CD14-positive monocyte (primary cell): ENCODE measurements around the gene PTGDS. TPM values are rescaled to one million over a fixed set of nuclear protein-coding genes. Genes with fewer than 3 reads are reported as not detected.

Source experiments
- DNase-seq, 3 donors: peaks; one replicate each; pipeline ENCODE4 v3.0.0-alpha.2; 2011 to 2022
- H2AFZ ChIP-seq: 2 replicates; pipeline ENCODE4 v1.6.0; 2012; ENCODE audit warnings: mild to moderate bottlenecking, low read depth, low read length, inconsistent platforms; ENCODE audit not compliant: insufficient read depth, poor library complexity, severe bottlenecking
- H3K27ac ChIP-seq, 2 donors: 1 replicate in 1 of 2; 2 replicates in 1 of 2; pipeline ENCODE4 v1.5.1; 2012 to 2013; ENCODE audit warnings: low read length in 2 of 2, control low read depth in 1 of 2, inconsistent platforms in 1 of 2, low read depth in 1 of 2, mild to moderate bottlenecking in 1 of 2
- H3K27me3 ChIP-seq, 2 donors: one replicate each; pipeline versions ENCODE4 v1.6.0 to v1.6.1; 2011 to 2013; ENCODE audit warnings: low read length in 2 of 2; ENCODE audit not compliant: control insufficient read depth in 2 of 2, insufficient read depth in 2 of 2
- H3K36me3 ChIP-seq, 2 donors: replicated peaks in 1 of 2; 1 replicate in 1 of 2; 2 replicates in 1 of 2; pipeline versions ENCODE4 v1.5.1 to v1.6.1; 2012 to 2013; ENCODE audit warnings: low read length in 2 of 2, control low read depth in 1 of 2, inconsistent platforms in 1 of 2, mild to moderate bottlenecking in 1 of 2; ENCODE audit not compliant: insufficient read depth in 2 of 2, control insufficient read depth in 1 of 2
- H3K4me1 ChIP-seq, 2 donors: 1 replicate in 1 of 2; 2 replicates in 1 of 2; pipeline versions ENCODE4 v1.5.1 to v1.6.1; 2012 to 2013; ENCODE audit warnings: low read length in 2 of 2, control low read depth in 1 of 2, inconsistent platforms in 1 of 2, mild to moderate bottlenecking in 1 of 2, moderate library complexity in 1 of 2; ENCODE audit not compliant: insufficient read depth in 2 of 2, control insufficient read depth in 1 of 2
- H3K4me2 ChIP-seq: replicated peaks from 2 replicates; pipeline ENCODE3; 2012; ENCODE audit warnings: low read length, moderate library complexity, mild to moderate bottlenecking; ENCODE audit not compliant: poor library complexity, severe bottlenecking; ENCODE audit errors: extremely low read depth
- H3K4me3 ChIP-seq, 3 experiments: fragments of 200-600 bp in 1 of 3; sonication (generic) in 1 of 3; replicated peaks in 1 of 3; 1 replicate in 2 of 3; 2 replicates in 1 of 3; pipeline ENCODE4 v1.5.1; 2011 to 2013; ENCODE audit warnings: low read length in 3 of 3, mild to moderate bottlenecking in 3 of 3, control low read depth in 2 of 3, low read depth in 2 of 3, inconsistent platforms in 1 of 3, moderate library complexity in 1 of 3
- H3K79me2 ChIP-seq: 2 replicates; pipeline ENCODE4 v1.6.0; 2012; ENCODE audit warnings: mild to moderate bottlenecking, control low read depth, inconsistent platforms, low read length, moderate library complexity; ENCODE audit not compliant: insufficient read depth
- H3K9ac ChIP-seq: 2 replicates; pipeline ENCODE4 v1.6.0; 2017; ENCODE audit warnings: low read length, mild to moderate bottlenecking; ENCODE audit not compliant: insufficient read depth, poor library complexity, severe bottlenecking
- H3K9me3 ChIP-seq, 2 donors: replicated peaks in 1 of 2; 1 replicate in 1 of 2; 2 replicates in 1 of 2; pipeline versions ENCODE4 v1.5.1 to v1.6.1; 2012 to 2013; ENCODE audit warnings: low read length in 2 of 2, control low read depth in 1 of 2; ENCODE audit not compliant: control insufficient read depth in 1 of 2, insufficient read depth in 1 of 2
- H4K20me1 ChIP-seq: 2 replicates; pipeline ENCODE4 v1.6.0; 2012; ENCODE audit warnings: mild to moderate bottlenecking, low read length, control low read depth, moderate library complexity; ENCODE audit not compliant: insufficient read depth
- H3K27ac Mint-ChIP-seq, 7 donors: one replicate each; pipeline ENCODE4 v1.8.0; 2020; ENCODE audit warnings: mild to moderate bottlenecking in 7 of 7, mixed read lengths in 7 of 7, moderate library complexity in 6 of 7, inconsistent platforms in 2 of 7
- H3K27me3 Mint-ChIP-seq, 3 donors: one replicate each; pipeline ENCODE4 v1.8.0; 2021 to 2022; ENCODE audit warnings: low read depth in 3 of 3, mild to moderate bottlenecking in 3 of 3, mixed read lengths in 3 of 3, moderate library complexity in 3 of 3, inconsistent platforms in 1 of 3
- H3K36me3 Mint-ChIP-seq, 2 donors: one replicate each; pipeline ENCODE4 v1.8.0; 2020; ENCODE audit warnings: mixed read lengths in 2 of 2, inconsistent platforms in 1 of 2, mild to moderate bottlenecking in 1 of 2
- H3K4me1 Mint-ChIP-seq: one replicate; pipeline ENCODE4 v1.8.0; 2020; ENCODE audit warnings: mild to moderate bottlenecking, mixed read lengths
- H3K4me3 Mint-ChIP-seq, 2 donors: one replicate each; pipeline ENCODE4 v1.8.0; 2020; ENCODE audit warnings: mild to moderate bottlenecking in 2 of 2, mixed read lengths in 2 of 2, moderate library complexity in 1 of 2
- H3K9me3 Mint-ChIP-seq, 7 donors: one replicate each; pipeline ENCODE4 v1.8.0; 2020 to 2022; ENCODE audit warnings: mixed read lengths in 7 of 7, mild to moderate bottlenecking in 6 of 7, moderate library complexity in 6 of 7, inconsistent platforms in 2 of 7
- WGBS: methylation state at CpG from one replicate; pipeline ENCODE4 v1.1.5; 2013; ENCODE audit warnings: missing lambda C conversion rate; ENCODE audit not compliant: insufficient coverage; 5-methylcytosine and 5-hydroxymethylcytosine counted together
- intact Hi-C, 2 donors: fragments of 100-400 bp; cut with micrococcal nuclease; formaldehyde crosslinking; loops; one replicate each; pipeline versions ENCODE4 v1.15.0 to v1.15.1; 2023
- polyA plus RNA-seq, 3 donors: library from polyadenylated mRNA; depleted of rRNA in 1 of 3; unstranded in 2 of 3; stranded (reverse) in 1 of 3; fragments of 300-500 nt in 2 of 3; fragments of >200 nt in 1 of 3; fragmentation: Illumina TruSeq in 2 of 3; gene quantifications; 1 replicate in 2 of 3; 2 replicates in 1 of 3; pipeline ENCODE4 v1.2.3, GENCODE V29; 2012 to 2021
- TF ChIP-seq, protein P1 (sequence below): fragments of 200-600 bp; IDR thresholded peaks from one replicate; pipeline ENCODE4 v1.8.0; 2022; ENCODE audit warnings: antibody characterized with exemption, mild to moderate bottlenecking

PTGDS gene
- polyA plus RNA-seq, 3 donors: 0.34 to 1.5 TPM; not detected in 1

DNA sequence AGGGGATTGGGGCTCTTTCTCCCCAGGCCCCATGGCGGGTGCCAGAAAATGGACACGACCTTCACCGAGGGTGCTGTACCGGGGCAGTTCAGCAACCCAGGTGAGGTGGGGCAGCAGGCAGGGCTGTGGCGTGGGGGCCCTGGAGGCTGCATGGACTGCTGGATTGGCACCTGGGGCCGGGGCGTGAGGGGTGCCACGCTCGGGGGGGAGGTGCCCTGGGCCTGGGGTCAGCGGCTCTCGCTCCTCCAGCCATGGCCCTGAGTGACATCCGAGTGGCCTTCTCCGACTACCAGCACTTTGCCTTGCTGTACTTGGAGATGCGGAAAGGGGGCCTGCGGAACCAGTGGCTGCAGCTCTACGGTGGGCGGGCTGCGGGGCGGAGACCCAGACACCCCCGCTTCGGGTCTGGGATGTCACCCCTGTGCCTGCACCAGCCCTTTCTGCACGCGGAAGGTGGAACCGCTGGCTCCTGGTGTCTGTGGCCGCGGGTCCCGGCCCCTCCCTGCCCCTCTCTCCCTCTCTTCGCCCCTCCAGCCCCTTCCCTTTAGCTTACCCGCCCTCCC, 7.2 kb downstream of the PTGDS start:
- no peak overlapping the region for H2AFZ ChIP-seq
- Mint-ChIP-seq H3K9me3 (peaks cover 0 to 7% (median 0%) of the 10 kb centered on the region in 7 donors), H3K27ac (no peak overlapping the region), H3K4me3 (no peak overlapping the region), H3K36me3 (peaks cover 0 to 3% of the 10 kb centered on the region in 2 donors), H3K27me3 (peaks cover 54 to 66% (median 54%) of the 10 kb centered on the region in 3 donors), H3K4me1 (no peaks in the 10 kb centered on the region)
- DNase-seq: no peak
- 51% methylated on average over 25 of the region's 29 CpGs for WGBS
- intact Hi-C loops: no loop called here
- peaks cover 19 to 45% of the 10 kb centered on the region in 2 donors for H3K27me3 ChIP-seq
- no peaks in the 10 kb centered on the region for H3K79me2 ChIP-seq
- TF ChIP-seq, protein P1, sequence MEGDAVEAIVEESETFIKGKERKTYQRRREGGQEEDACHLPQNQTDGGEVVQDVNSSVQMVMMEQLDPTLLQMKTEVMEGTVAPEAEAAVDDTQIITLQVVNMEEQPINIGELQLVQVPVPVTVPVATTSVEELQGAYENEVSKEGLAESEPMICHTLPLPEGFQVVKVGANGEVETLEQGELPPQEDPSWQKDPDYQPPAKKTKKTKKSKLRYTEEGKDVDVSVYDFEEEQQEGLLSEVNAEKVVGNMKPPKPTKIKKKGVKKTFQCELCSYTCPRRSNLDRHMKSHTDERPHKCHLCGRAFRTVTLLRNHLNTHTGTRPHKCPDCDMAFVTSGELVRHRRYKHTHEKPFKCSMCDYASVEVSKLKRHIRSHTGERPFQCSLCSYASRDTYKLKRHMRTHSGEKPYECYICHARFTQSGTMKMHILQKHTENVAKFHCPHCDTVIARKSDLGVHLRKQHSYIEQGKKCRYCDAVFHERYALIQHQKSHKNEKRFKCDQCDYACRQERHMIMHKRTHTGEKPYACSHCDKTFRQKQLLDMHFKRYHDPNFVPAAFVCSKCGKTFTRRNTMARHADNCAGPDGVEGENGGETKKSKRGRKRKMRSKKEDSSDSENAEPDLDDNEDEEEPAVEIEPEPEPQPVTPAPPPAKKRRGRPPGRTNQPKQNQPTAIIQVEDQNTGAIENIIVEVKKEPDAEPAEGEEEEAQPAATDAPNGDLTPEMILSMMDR: no peak
- H3K36me3 ChIP-seq: no peaks in the 10 kb centered on the region
- no peak overlapping the region for H3K27ac ChIP-seq
- H4K20me1 ChIP-seq: no peaks in the 10 kb centered on the region
- no peaks in the 10 kb centered on the region for H3K4me1 ChIP-seq
- H3K9me3 ChIP-seq: no peaks in the 10 kb centered on the region
- H3K9ac ChIP-seq: no peak overlapping the region
- H3K4me3 ChIP-seq: no peak overlapping the region
- H3K4me2 ChIP-seq: no peak overlapping the region

GRCh38 chr9:136985027-136985602, 7.8 kb downstream of the PTGDS start:
- no peaks in the 10 kb centered on the region for H3K79me2 ChIP-seq
- H2AFZ ChIP-seq: no peak overlapping the region
- no peaks in the 10 kb centered on the region for H3K4me1 ChIP-seq
- Mint-ChIP-seq H3K27ac (no peak overlapping the region), H3K4me1 (no peaks in the 10 kb centered on the region), H3K27me3 (peaks cover 54 to 68% (median 58%) of the 10 kb centered on the region in 3 donors), H3K4me3 (no peak overlapping the region), H3K9me3 (peaks cover 0 to 7% (median 0%) of the 10 kb centered on the region in 7 donors), H3K36me3 (peaks cover 0 to 3% of the 10 kb centered on the region in 2 donors)
- H3K4me2 ChIP-seq: no peak overlapping the region
- H3K9ac ChIP-seq: no peak overlapping the region
- H3K27me3 ChIP-seq: peaks cover 19 to 45% of the 10 kb centered on the region in 2 donors
- no peak for DNase-seq
- TF ChIP-seq, protein P1: no peak
- H3K9me3 ChIP-seq: no peaks in the 10 kb centered on the region
- WGBS: 5% methylated on average over 41 of the region's 48 CpGs
- intact Hi-C loops: no loop called here
- H3K4me3 ChIP-seq: no peak overlapping the region
- no peaks in the 10 kb centered on the region for H4K20me1 ChIP-seq
- no peaks in the 10 kb centered on the region for H3K36me3 ChIP-seq
- H3K27ac ChIP-seq: no peak overlapping the region
